ENCODE results near the gene ROBO1.
"Not testable (repeated sequence)": the region's sequence is repeated elsewhere in the genome, so short reads cannot be mapped to it uniquely, and the experiment has no call there.

The ROBO1 gene

GRCh38 chr3:78717041-78717440 lies 1050.8 kb downstream of the ROBO1 start:
- no peak for DNase-seq

GRCh38 chr3:78712941-78713340 lies 1054.9 kb downstream of the ROBO1 start:
- DNase-seq, result no peak

- no peak for DNase-seq
Observed at GRCh38 chr3:78712270-78712669, 1055.5 kb downstream of the ROBO1 start.

GRCh38 chr3:78708565-78709073 lies 1059.2 kb downstream of the ROBO1 start:
- no peak for DNase-seq

- DNase-seq, result no peak
Observed at GRCh38 chr3:78707609-78708008, 1060.2 kb downstream of the ROBO1 start.

GRCh38 chr3:78706906-78707523 lies 1060.8 kb downstream of the ROBO1 start:
- no peak for DNase-seq

GRCh38 chr3:78703944-78704343 lies 1063.9 kb downstream of the ROBO1 start:
- DNase-seq, result no peak

- no peak for DNase-seq
Observed at GRCh38 chr3:78701537-78701936, 1066.3 kb downstream of the ROBO1 start.

GRCh38 chr3:78698431-78698830 lies 1069.4 kb downstream of the ROBO1 start:
- no peak for DNase-seq

- DNase-seq, result no peak
Observed at GRCh38 chr3:78697426-78697825, 1070.4 kb downstream of the ROBO1 start.

- no peak for DNase-seq
Observed at GRCh38 chr3:78690766-78691165, 1077.0 kb downstream of the ROBO1 start.

- DNase-seq, result no peak
Observed at GRCh38 chr3:78689378-78689777, 1078.4 kb downstream of the ROBO1 start.

- DNase-seq, result no peak
Observed at GRCh38 chr3:78687520-78687919, 1080.3 kb downstream of the ROBO1 start.

GRCh38 chr3:78683284-78683683 lies 1084.5 kb downstream of the ROBO1 start:
- no peak for DNase-seq

GRCh38 chr3:78675119-78675805 lies 1092.5 kb downstream of the ROBO1 start:
- not testable (repeated sequence) for DNase-seq

GRCh38 chr3:78670746-78671145 lies 1097.1 kb downstream of the ROBO1 start:
- DNase-seq, result no peak

GRCh38 chr3:78670094-78670493 lies 1097.7 kb downstream of the ROBO1 start:
- no peak for DNase-seq

GRCh38 chr3:78668302-78668701 lies 1099.5 kb downstream of the ROBO1 start:
- no peak for DNase-seq

- no peak for DNase-seq
Observed at GRCh38 chr3:78666470-78666800, 1101.4 kb downstream of the ROBO1 start.

GRCh38 chr3:78665776-78666469 lies 1101.9 kb downstream of the ROBO1 start:
- no peak for DNase-seq

GRCh38 chr3:78665101-78665500 lies 1102.7 kb downstream of the ROBO1 start:
- DNase-seq, result no peak

GRCh38 chr3:78660957-78661356 lies 1106.8 kb downstream of the ROBO1 start:
- no peak for DNase-seq

- no peak for DNase-seq
Observed at GRCh38 chr3:78659386-78659987, 1108.3 kb downstream of the ROBO1 start.

- DNase-seq, result no peak
Observed at GRCh38 chr3:78647726-78648125, 1120.1 kb downstream of the ROBO1 start.
